Panc1 (cell line): ENCODE data around the gene PLCD3. TPM values are rescaled to one million over a fixed set of nuclear protein-coding genes. Genes with fewer than 3 reads are reported as not detected.
A peak's percentile ranks its signal among the peaks of the same experiment; 100 is the strongest.

Source experiments
- ATAC-seq: fragments of 200-7000 bp; cut with Tn5 transposase; 2 replicates; pipeline ENCODE4 v1.9.1; 2020; ENCODE audit warnings: mild to moderate bottlenecking, moderate library complexity
- BruUV-seq: library from RNA; stranded (reverse); fragments of 400-500 nt; replicated peaks from 2 replicates; lab custom pipeline; 2021; lab: Mats Ljungman, UMichigan
- CTCF ChIA-PET: fragments of 300-600 bp; sonication (Branson Sonifier 250); formaldehyde crosslinking; loops from one replicate; lab custom pipeline; 2022; ENCODE audit warnings: antibody characterized with exemption; lab: Charles Lee
- POLR2A ChIA-PET: fragments of 300-600 bp; sonication (Branson Sonifier 250); formaldehyde crosslinking; loops from one replicate; lab custom pipeline; 2022; ENCODE audit warnings: antibody characterized with exemption; lab: Charles Lee
- DNase-seq: peaks from one replicate; pipeline ENCODE4 v3.0.0-alpha.2; 2010; ENCODE audit warnings: low read depth, low spot score
- H3K27ac ChIP-seq: 2 replicates; pipeline ENCODE4 v1.5.1; 2011; ENCODE audit warnings: mild to moderate bottlenecking, low read length, inconsistent platforms
- H3K27me3 ChIP-seq: fragments of 200-500 bp; sonication (Bioruptor generic); 2 replicates; pipeline ENCODE4 v1.6.0; 2014; ENCODE audit warnings: low read length, inconsistent platforms; ENCODE audit not compliant: control insufficient read depth, insufficient read depth
- H3K36me3 ChIP-seq: fragments of 200-500 bp; sonication (Bioruptor generic); 2 replicates; pipeline ENCODE4 v1.5.1; 2014; ENCODE audit warnings: inconsistent platforms, mild to moderate bottlenecking, low read length, moderate library complexity; ENCODE audit not compliant: control insufficient read depth, insufficient read depth
- H3K4me1 ChIP-seq: 2 replicates; pipeline ENCODE4 v1.5.1; 2011; ENCODE audit warnings: inconsistent platforms, mild to moderate bottlenecking, low read length, moderate library complexity; ENCODE audit not compliant: control insufficient read depth, insufficient read depth
- H3K4me3 ChIP-seq, 2 experiments: 2 replicates each; pipeline ENCODE4 v1.5.1; 2011 to 2012; ENCODE audit warnings: low read depth in 2 of 2, low read length in 2 of 2, mild to moderate bottlenecking in 2 of 2, inconsistent platforms in 1 of 2, moderate library complexity in 1 of 2
- H3K9me3 ChIP-seq: fragments of 200-500 bp; sonication (Bioruptor generic); 2 replicates; pipeline ENCODE4 v1.5.1; 2014; ENCODE audit warnings: low read depth, mild to moderate bottlenecking, inconsistent platforms, low read length, moderate library complexity; ENCODE audit not compliant: control insufficient read depth, insufficient read depth
- POLR2AphosphoS5 ChIP-seq: IDR thresholded peaks from 2 replicates; pipeline ENCODE4 v1.6.1; 2012; ENCODE audit warnings: mild to moderate bottlenecking, low read depth, low read length, moderate library complexity
- SIN3A ChIP-seq: IDR thresholded peaks from 2 replicates; pipeline ENCODE4 v1.6.1; 2012; ENCODE audit warnings: low read depth, mild to moderate bottlenecking, low read length, moderate library complexity, borderline replicate concordance; ENCODE audit not compliant: insufficient read depth
- TCF7L2 ChIP-seq: IDR thresholded peaks from 2 replicates; pipeline ENCODE4 v1.6.1; 2011; ENCODE audit warnings: mild to moderate bottlenecking, low read depth, low read length, inconsistent platforms
- in situ Hi-C: cut with HindIII; loops from 2 replicates; pipeline ENCODE4 v1.10.0; 2016; ENCODE audit warnings: low sequenced_read_pairs, low pct_unique_long_range_greater_than_20kb
- intact Hi-C: fragments of 100-400 bp; cut with micrococcal nuclease; formaldehyde crosslinking; loops from one replicate; pipeline ENCODE4 v1.10.0; 2022; ENCODE audit not compliant: unreplicated experiment
- total RNA-seq: library from RNA; stranded (reverse); gene quantifications from one replicate; pipeline ENCODE4 v1.2.1, GENCODE V29; 2021; ENCODE audit not compliant: unreplicated experiment
- TF ChIP-seq, protein P1 (sequence below): fragments of 450-650 bp; IDR thresholded peaks from 2 replicates; pipeline ENCODE4 v1.5.1; 2017; ENCODE audit warnings: mild to moderate bottlenecking
- TF ChIP-seq, protein P2 (sequence below), 2 experiments: IDR thresholded peaks; 2 replicates each; pipeline ENCODE4 v1.6.1; 2011 to 2012; ENCODE audit warnings: low read depth in 2 of 2, control low read depth in 1 of 2, low read length in 1 of 2, mild to moderate bottlenecking in 1 of 2, moderate library complexity in 1 of 2; ENCODE audit not compliant: insufficient read depth in 1 of 2

PLCD3 gene
- total RNA-seq, 1 experiment from 2014 or later = 125 TPM

DNA sequence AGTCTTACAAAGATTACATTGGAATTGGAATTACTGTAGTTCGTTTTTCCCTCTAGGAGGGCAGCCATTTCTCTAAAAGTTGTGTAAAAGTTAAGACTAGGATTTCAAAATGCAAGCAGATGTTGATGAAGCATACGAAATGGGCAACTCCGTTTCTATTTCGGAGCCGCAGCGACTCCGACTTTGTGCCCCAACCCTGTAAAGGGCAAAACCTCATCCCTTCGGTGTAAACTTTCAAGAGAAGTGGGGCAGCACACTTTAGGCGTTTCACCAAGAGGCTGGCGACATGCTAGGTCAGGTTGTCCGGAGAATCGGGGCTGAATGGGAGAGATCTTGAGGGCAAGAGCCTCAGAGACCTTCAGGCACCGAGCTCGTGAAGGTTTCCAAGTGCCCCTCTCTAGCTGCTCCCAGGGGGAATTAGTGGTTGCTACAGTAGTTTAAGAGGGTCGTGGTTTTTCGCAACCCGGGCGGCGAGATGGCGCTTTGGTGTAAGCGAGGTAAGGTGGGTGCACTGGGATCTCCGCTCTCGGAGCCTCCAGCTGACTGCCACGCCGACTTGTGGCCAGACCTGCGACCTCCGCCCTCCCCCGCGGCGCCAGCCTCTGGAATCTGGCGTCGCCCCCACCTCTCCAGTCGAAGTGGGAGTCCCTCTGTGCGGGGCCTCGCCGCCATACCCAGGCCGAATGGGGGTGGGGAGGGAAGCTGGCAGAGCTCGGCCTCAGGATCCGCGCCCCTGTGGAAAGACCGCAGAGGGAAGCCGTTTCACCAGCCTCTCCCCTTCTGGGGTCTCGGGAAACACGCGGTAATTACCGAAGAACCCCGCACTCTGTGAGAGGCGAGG lies 28.4 kb upstream of the PLCD3 start:
- Histone ChIP-seq H3K27ac (peak overlapping the region; percentile 97), H3K4me3 (peak overlapping the region; percentile 70 to 73), H3K27me3 (no peaks in the 10 kb centered on the region), H3K36me3 (peaks cover 8% of the 10 kb centered on the region; the same call in 1 of the 2 replicates), H3K4me1 (peaks cover 24% of the 10 kb centered on the region), H3K9me3 (no peaks in the 10 kb centered on the region)
- ChIA-PET POLR2A (interaction anchor here (1.4 to 2.0 kb wide), 2 partner anchors 9 to 12 kb away, joined by 9 to 10 read pairs; no protein-coding TSS in a partner anchor), CTCF (interaction anchor here (0.7 to 1.4 kb wide), 3 partner anchors 25 to 37 kb away, joined by 3 to 6 read pairs (median 3); partner anchors contain the start of gene ACBD4)
- TF ChIP-seq POLR2AphosphoS5 (peak; percentile 46), SIN3A (0 out of 2 replicates have a peak, but pooled peaks have one; percentile 14)
- TF ChIP-seq, protein P1, sequence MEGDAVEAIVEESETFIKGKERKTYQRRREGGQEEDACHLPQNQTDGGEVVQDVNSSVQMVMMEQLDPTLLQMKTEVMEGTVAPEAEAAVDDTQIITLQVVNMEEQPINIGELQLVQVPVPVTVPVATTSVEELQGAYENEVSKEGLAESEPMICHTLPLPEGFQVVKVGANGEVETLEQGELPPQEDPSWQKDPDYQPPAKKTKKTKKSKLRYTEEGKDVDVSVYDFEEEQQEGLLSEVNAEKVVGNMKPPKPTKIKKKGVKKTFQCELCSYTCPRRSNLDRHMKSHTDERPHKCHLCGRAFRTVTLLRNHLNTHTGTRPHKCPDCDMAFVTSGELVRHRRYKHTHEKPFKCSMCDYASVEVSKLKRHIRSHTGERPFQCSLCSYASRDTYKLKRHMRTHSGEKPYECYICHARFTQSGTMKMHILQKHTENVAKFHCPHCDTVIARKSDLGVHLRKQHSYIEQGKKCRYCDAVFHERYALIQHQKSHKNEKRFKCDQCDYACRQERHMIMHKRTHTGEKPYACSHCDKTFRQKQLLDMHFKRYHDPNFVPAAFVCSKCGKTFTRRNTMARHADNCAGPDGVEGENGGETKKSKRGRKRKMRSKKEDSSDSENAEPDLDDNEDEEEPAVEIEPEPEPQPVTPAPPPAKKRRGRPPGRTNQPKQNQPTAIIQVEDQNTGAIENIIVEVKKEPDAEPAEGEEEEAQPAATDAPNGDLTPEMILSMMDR = no peak
- in situ Hi-C loops = no loop called here
- no TSS peak for BruUV-seq
- ATAC-seq = peak; percentile 70
- DNase-seq = no peak
- intact Hi-C loops = no loop called here

DNA sequence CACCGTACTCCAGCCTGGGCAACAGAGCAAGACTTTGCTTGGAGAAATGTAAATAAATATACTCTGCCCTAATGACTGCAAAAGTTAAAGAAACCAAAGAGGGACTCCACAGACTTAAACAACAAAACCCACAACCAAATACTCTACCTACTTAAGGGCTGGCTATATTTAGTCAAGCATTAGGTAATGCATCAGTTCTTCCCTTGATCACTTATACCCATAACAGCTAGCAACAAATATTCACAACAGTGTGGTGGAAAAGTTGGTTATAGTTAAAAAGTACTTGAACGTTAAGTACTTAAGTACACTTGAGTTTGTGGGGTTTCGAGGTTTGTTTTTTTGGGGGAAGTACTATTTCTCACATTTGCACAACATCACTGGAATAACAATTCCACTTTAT lies 23.9 kb upstream of the PLCD3 start:
- CTCF ChIA-PET = no interaction called here
- BruUV-seq = no TSS peak
- in situ Hi-C loops (no loop called here), intact Hi-C loops (no loop called here)
- H3K27me3 ChIP-seq = no peaks in the 10 kb centered on the region
- POLR2A ChIA-PET = no interaction called here
- TF ChIP-seq, protein P2, sequence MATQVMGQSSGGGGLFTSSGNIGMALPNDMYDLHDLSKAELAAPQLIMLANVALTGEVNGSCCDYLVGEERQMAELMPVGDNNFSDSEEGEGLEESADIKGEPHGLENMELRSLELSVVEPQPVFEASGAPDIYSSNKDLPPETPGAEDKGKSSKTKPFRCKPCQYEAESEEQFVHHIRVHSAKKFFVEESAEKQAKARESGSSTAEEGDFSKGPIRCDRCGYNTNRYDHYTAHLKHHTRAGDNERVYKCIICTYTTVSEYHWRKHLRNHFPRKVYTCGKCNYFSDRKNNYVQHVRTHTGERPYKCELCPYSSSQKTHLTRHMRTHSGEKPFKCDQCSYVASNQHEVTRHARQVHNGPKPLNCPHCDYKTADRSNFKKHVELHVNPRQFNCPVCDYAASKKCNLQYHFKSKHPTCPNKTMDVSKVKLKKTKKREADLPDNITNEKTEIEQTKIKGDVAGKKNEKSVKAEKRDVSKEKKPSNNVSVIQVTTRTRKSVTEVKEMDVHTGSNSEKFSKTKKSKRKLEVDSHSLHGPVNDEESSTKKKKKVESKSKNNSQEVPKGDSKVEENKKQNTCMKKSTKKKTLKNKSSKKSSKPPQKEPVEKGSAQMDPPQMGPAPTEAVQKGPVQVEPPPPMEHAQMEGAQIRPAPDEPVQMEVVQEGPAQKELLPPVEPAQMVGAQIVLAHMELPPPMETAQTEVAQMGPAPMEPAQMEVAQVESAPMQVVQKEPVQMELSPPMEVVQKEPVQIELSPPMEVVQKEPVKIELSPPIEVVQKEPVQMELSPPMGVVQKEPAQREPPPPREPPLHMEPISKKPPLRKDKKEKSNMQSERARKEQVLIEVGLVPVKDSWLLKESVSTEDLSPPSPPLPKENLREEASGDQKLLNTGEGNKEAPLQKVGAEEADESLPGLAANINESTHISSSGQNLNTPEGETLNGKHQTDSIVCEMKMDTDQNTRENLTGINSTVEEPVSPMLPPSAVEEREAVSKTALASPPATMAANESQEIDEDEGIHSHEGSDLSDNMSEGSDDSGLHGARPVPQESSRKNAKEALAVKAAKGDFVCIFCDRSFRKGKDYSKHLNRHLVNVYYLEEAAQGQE (IDR thresholded peaks at IDR 0.05; ENCODE audit: insufficient read depth in 1 of 2, low read depth in 2 of 2, low read length in 1 of 2) = no peak
- TF ChIP-seq POLR2AphosphoS5 = no peak
- TF ChIP-seq SIN3A = no peak
- no peak for TF ChIP-seq TCF7L2
- ATAC-seq = no peak
- H3K36me3 ChIP-seq = peaks cover 8% of the 10 kb centered on the region; the same call in 1 of the 2 replicates
- DNase-seq = no peak
- no peak overlapping the region for H3K4me3 ChIP-seq
- no peaks in the 10 kb centered on the region for H3K9me3 ChIP-seq
- peaks cover 20% of the 10 kb centered on the region for H3K4me1 ChIP-seq
- no peak overlapping the region for H3K27ac ChIP-seq

DNA sequence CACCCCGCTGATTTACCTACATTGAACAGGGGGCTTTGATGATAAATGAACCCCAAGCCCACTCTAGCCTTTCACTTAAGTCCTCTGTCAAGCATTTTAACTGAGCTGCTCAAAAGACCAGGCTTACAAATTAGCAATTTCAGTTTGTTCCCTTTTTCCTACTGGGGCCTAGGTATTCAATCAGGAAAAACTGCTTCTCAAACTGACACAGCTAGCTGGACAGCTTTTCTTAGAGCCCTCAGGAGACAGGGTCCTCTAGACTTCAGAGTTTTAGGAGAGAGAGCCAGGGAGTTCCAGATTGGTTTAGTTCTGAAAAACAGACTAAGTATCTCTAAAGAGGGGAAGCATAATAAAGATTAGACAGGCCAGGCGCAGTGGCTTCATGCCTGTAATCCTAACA lies 23.2 kb upstream of the PLCD3 start:
- intact Hi-C loops (no loop called here), in situ Hi-C loops (no loop called here)
- TF ChIP-seq, protein P1 = no peak
- Histone ChIP-seq H3K4me1 (peaks cover 20% of the 10 kb centered on the region), H3K27me3 (no peaks in the 10 kb centered on the region), H3K4me3 (no peak overlapping the region), H3K36me3 (peaks cover 4% of the 10 kb centered on the region), H3K9me3 (no peaks in the 10 kb centered on the region), H3K27ac (peak overlapping the region; percentile 67; the same call in 1 of the 2 replicates)
- ChIA-PET POLR2A (no interaction called here), CTCF (interaction anchor here (0.9 kb wide), 1 partner anchor 42 kb away, joined by 4 read pairs; no protein-coding TSS in a partner anchor)
- DNase-seq (no peak), ATAC-seq (no peak)
- BruUV-seq = no TSS peak
